HepG2 (cell line): ENCODE data around the gene CKS1B. TPM values are rescaled to one million over a fixed set of nuclear protein-coding genes. Genes with fewer than 3 reads are reported as not detected.
A peak's percentile ranks its signal among the peaks of the same experiment; 100 is the strongest.

Source experiments
- CHD2 ChIP-seq: IDR thresholded peaks from 2 replicates; pipeline ENCODE4 v1.6.1; 2011; ENCODE audit warnings: low read depth, low read length, improper control_type of control experiment
- GABPB1 ChIP-seq: IDR thresholded peaks from 2 replicates; pipeline ENCODE4 v1.6.1; 2016; ENCODE audit warnings: mild to moderate bottlenecking, missing genetic modification reagents, moderate library complexity, missing compliant biosample characterization
- HDAC2 ChIP-seq: sonication (generic); formaldehyde crosslinking; IDR thresholded peaks from 2 replicates; pipeline ENCODE4 v1.4.0; 2020; ENCODE audit warnings: missing genetic modification reagents
- IRF1 ChIP-seq: sonication (generic); formaldehyde crosslinking; IDR thresholded peaks from 2 replicates; pipeline ENCODE4 v1.4.0; 2020; ENCODE audit warnings: low read depth, mild to moderate bottlenecking, missing genetic modification reagents
- KAT8 ChIP-seq: IDR thresholded peaks from 2 replicates; pipeline ENCODE4 v1.6.1; 2016; ENCODE audit warnings: missing genetic modification reagents, missing compliant biosample characterization
- MEIS2 ChIP-seq: sonication (generic); formaldehyde crosslinking; IDR thresholded peaks from 2 replicates; pipeline ENCODE4 v1.9.0; 2021; ENCODE audit warnings: mild to moderate bottlenecking, missing genetic modification reagents
- NR0B2 ChIP-seq: sonication (generic); formaldehyde crosslinking; IDR thresholded peaks from 2 replicates; pipeline ENCODE4 v1.4.0; 2020; ENCODE audit warnings: mild to moderate bottlenecking, missing genetic modification reagents
- PCBP1 ChIP-seq: fragments of 200-400 bp; formaldehyde crosslinking; IDR thresholded peaks from 2 replicates; pipeline ENCODE4 v1.6.1; 2017; ENCODE audit warnings: mild to moderate bottlenecking, low read depth, low read length, borderline replicate concordance
- POLR2AphosphoS5 ChIP-seq: IDR thresholded peaks from 2 replicates; pipeline ENCODE4 v1.6.1; 2012; ENCODE audit warnings: low read depth, low read length
- RAD21 ChIP-seq: fragments of 450-650 bp; formaldehyde crosslinking; IDR thresholded peaks from 2 replicates; pipeline ENCODE4 v1.5.0; 2020; ENCODE audit warnings: mild to moderate bottlenecking
- RBM39 ChIP-seq: fragments of 200-400 bp; formaldehyde crosslinking; IDR thresholded peaks from one replicate; pipeline ENCODE4 v1.6.1; 2018; ENCODE audit warnings: antibody characterized with exemption, mild to moderate bottlenecking, low read depth, low read length; ENCODE audit not compliant: poor library complexity, severe bottlenecking
- REST ChIP-seq, 2 experiments: IDR thresholded peaks; 2 replicates each; pipeline ENCODE4 v1.6.1; 2011 to 2012; ENCODE audit warnings: low read length in 2 of 2, borderline replicate concordance in 1 of 2, low read depth in 1 of 2, mild to moderate bottlenecking in 1 of 2, moderate library complexity in 1 of 2
- SAFB2 ChIP-seq: sonication (generic); formaldehyde crosslinking; IDR thresholded peaks from 2 replicates; pipeline ENCODE4 v1.5.1; 2020; ENCODE audit warnings: missing genetic modification reagents, low read depth, mild to moderate bottlenecking, borderline replicate concordance
- SIN3B ChIP-seq: fragments of 150-350 bp; IDR thresholded peaks from 2 replicates; pipeline ENCODE4 v1.6.1; 2014; ENCODE audit warnings: low read length
- SRY ChIP-seq: sonication (generic); formaldehyde crosslinking; IDR thresholded peaks from 2 replicates; pipeline ENCODE4 v1.8.0; 2022; ENCODE audit warnings: mild to moderate bottlenecking, missing genetic modification reagents
- TCF7 ChIP-seq: sonication (generic); IDR thresholded peaks from 2 replicates; pipeline ENCODE4 v1.6.1; 2016; ENCODE audit warnings: antibody characterized with exemption, low read depth
- ZBTB25 ChIP-seq: IDR thresholded peaks from 2 replicates; pipeline ENCODE4 v1.6.1; 2018; ENCODE audit warnings: missing genetic modification reagents
- ZFYVE20 ChIP-seq: sonication (generic); formaldehyde crosslinking; IDR thresholded peaks from 2 replicates; pipeline ENCODE4 v1.8.0; 2023; ENCODE audit warnings: low read depth, mild to moderate bottlenecking, moderate library complexity, missing genetic modification reagents, borderline replicate concordance
- ZMYM3 ChIP-seq: sonication (generic); formaldehyde crosslinking; IDR thresholded peaks from 2 replicates; pipeline ENCODE4 v1.5.1; 2020; ENCODE audit warnings: mild to moderate bottlenecking, missing genetic modification reagents
- ZNF143 ChIP-seq: sonication (generic); formaldehyde crosslinking; IDR thresholded peaks from 2 replicates; pipeline ENCODE4 v1.4.0; 2020; ENCODE audit warnings: missing genetic modification reagents
- ZNF17 ChIP-seq: sonication (generic); formaldehyde crosslinking; IDR thresholded peaks from 2 replicates; pipeline ENCODE4 v1.5.0; 2020; ENCODE audit warnings: mild to moderate bottlenecking, missing genetic modification reagents
- ZNF235 ChIP-seq: sonication (generic); formaldehyde crosslinking; IDR thresholded peaks from 2 replicates; pipeline ENCODE4 v1.8.1; 2023; ENCODE audit warnings: mild to moderate bottlenecking, missing genetic modification reagents, borderline replicate concordance
- ZNF496 ChIP-seq: sonication (generic); formaldehyde crosslinking; IDR thresholded peaks from 2 replicates; pipeline ENCODE4 v1.8.1; 2023; ENCODE audit warnings: mild to moderate bottlenecking, moderate library complexity, missing genetic modification reagents; ENCODE audit not compliant: insufficient replicate concordance
- ZNF619 ChIP-seq: sonication (generic); formaldehyde crosslinking; IDR thresholded peaks from 2 replicates; pipeline ENCODE4 v1.4.0; 2020; ENCODE audit warnings: mild to moderate bottlenecking, missing genetic modification reagents
- ZSCAN29 ChIP-seq: sonication (generic); formaldehyde crosslinking; conservative IDR thresholded peaks from 2 replicates; pipeline ENCODE4 v1.4.0; 2020; ENCODE audit warnings: mild to moderate bottlenecking, missing genetic modification reagents
- polyA plus RNA-seq, 8 experiments: library from polyadenylated mRNA; depleted of rRNA in 3 of 8; stranded (reverse) in 7 of 8; unstranded in 1 of 8; fragments of >200 nt; fragmentation: Illumina TruSeq in 4 of 8; extraction: Trizol in 4 of 8; gene quantifications; 2 replicates each; pipeline versions ENCODE4 v1.2.1 to v1.2.3, GENCODE V29; 2011 to 2016; ENCODE audit warnings: low read depth in 4 of 8, missing spikeins in 1 of 8, mixed read lengths in 1 of 8; ENCODE audit not compliant: insufficient read depth in 1 of 8
- total RNA-seq, 5 experiments: library from RNA; depleted of rRNA; stranded (reverse); fragments of >200 nt; fragmentation: Illumina TruSeq; extraction: Trizol; gene quantifications; 2 replicates each; pipeline ENCODE4 v1.2.3, GENCODE V29; 2016; ENCODE audit warnings: low read depth in 1 of 5

Gene CKS1B
- total and polyA plus RNA-seq, 2 of the 13 experiments (the other 11 are each of a cell fraction or from before 2014, with no cell fraction given): 217 to 222 TPM

- TF ChIP-seq HDAC2 (CRISPR knock-in tag) (peak; percentile 96), ZBTB25 (CRISPR knock-in tag) (peak; percentile 92), NR0B2 (CRISPR knock-in tag) (peak; percentile 99), ZNF143 (CRISPR knock-in tag) (peak; percentile 68), RBM39 (no peak), SRY (CRISPR knock-in tag) (peak; percentile 95), RAD21 (CRISPR knock-in tag) (peak; percentile 68), REST (IDR thresholded peaks at IDR 0.05; ENCODE audit: borderline replicate concordance in 1 of 2, low read depth in 1 of 2, low read length in 2 of 2) (no peak), ZNF619 (CRISPR knock-in tag) (peak; percentile 83; the same call in 1 of the 2 replicates), ZNF17 (CRISPR knock-in tag) (peak; percentile 98), TCF7 (no peak; the same call in 1 of the 2 replicates), SIN3B (0 out of 2 replicates have a peak, but pooled peaks have one; percentile 39), POLR2AphosphoS5 (peak; percentile 65; the same call in 1 of the 2 replicates), GABPB1 (CRISPR knock-in tag) (peak; percentile 88), KAT8 (CRISPR knock-in tag) (peak; percentile 93), ZNF496 (peak; percentile 58), SAFB2 (CRISPR knock-in tag) (peak; percentile 98), ZNF235 (CRISPR knock-in tag) (peak; percentile 97), IRF1 (CRISPR knock-in tag) (peak; percentile 97), CHD2 (peak; percentile 89), ZFYVE20 (CRISPR knock-in tag) (0 out of 2 replicates have a peak, but pooled peaks have one; percentile 93), PCBP1 (0 out of 2 replicates have a peak, but pooled peaks have one; percentile 79), ZSCAN29 (peak; percentile 99), ZMYM3 (CRISPR knock-in tag) (peak; percentile 75), MEIS2 (CRISPR knock-in tag) (peak; percentile 95)
These were observed 37.9 kb upstream of the CKS1B start, which contains the start of gene PMVK (continued) for GRCh38 chr1:154936555-154937084.
